Breast epithelium (tissue), 3 donors: ENCODE results near the gene PPP1R36.

ENCODE experiments used
- POLR2AphosphoS5 ChIP-seq, 3 donors: sonication (generic); formaldehyde crosslinking; IDR thresholded peaks; one replicate each; pipeline ENCODE4 v1.6.1; 2017; ENCODE audit warnings: antibody characterized with exemption in 3 of 3
- TF ChIP-seq, protein P1 (sequence below), 3 donors: fragments of 450-650 bp; IDR thresholded peaks; one replicate each; pipeline ENCODE4 v1.5.1; 2016 to 2017; ENCODE audit warnings: antibody characterized with exemption in 3 of 3, mild to moderate bottlenecking in 3 of 3, moderate library complexity in 3 of 3

GRCh38 chr14:64605926-64606685 is 56.3 kb downstream of the PPP1R36 start:
- TF ChIP-seq, protein P1, sequence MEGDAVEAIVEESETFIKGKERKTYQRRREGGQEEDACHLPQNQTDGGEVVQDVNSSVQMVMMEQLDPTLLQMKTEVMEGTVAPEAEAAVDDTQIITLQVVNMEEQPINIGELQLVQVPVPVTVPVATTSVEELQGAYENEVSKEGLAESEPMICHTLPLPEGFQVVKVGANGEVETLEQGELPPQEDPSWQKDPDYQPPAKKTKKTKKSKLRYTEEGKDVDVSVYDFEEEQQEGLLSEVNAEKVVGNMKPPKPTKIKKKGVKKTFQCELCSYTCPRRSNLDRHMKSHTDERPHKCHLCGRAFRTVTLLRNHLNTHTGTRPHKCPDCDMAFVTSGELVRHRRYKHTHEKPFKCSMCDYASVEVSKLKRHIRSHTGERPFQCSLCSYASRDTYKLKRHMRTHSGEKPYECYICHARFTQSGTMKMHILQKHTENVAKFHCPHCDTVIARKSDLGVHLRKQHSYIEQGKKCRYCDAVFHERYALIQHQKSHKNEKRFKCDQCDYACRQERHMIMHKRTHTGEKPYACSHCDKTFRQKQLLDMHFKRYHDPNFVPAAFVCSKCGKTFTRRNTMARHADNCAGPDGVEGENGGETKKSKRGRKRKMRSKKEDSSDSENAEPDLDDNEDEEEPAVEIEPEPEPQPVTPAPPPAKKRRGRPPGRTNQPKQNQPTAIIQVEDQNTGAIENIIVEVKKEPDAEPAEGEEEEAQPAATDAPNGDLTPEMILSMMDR (IDR thresholded peaks at IDR 0.05), result no peak
- TF ChIP-seq POLR2AphosphoS5 (IDR thresholded peaks at IDR 0.05), result no peak
